ENCODE results near the gene PTPRT.

DNA sequence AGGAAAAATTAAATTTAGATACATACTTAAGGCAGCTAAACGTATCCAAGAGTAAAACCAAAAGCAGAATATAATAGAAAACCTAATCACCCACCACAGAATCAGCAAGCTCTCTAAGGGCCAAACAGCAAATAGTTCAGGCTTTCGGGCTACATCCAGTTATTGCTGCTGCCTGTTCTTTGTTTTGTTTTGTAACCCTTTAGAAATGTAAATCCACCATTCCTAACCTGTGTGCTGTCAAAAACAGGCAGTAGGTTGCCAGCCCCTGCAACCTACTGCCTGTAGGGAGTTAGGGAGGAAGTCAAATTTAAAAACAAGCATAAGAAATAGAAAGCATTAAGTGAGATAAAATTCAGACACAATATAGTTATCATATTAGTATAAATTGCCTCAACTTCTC, 225.9 kb downstream of the PTPRT start:
- TF ChIP-seq POLR2A (IDR thresholded peaks at IDR 0.05) = no peak
- TF ChIP-seq, protein P1, sequence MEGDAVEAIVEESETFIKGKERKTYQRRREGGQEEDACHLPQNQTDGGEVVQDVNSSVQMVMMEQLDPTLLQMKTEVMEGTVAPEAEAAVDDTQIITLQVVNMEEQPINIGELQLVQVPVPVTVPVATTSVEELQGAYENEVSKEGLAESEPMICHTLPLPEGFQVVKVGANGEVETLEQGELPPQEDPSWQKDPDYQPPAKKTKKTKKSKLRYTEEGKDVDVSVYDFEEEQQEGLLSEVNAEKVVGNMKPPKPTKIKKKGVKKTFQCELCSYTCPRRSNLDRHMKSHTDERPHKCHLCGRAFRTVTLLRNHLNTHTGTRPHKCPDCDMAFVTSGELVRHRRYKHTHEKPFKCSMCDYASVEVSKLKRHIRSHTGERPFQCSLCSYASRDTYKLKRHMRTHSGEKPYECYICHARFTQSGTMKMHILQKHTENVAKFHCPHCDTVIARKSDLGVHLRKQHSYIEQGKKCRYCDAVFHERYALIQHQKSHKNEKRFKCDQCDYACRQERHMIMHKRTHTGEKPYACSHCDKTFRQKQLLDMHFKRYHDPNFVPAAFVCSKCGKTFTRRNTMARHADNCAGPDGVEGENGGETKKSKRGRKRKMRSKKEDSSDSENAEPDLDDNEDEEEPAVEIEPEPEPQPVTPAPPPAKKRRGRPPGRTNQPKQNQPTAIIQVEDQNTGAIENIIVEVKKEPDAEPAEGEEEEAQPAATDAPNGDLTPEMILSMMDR (IDR thresholded peaks at IDR 0.05) = no peak
